ENCODE results near the gene NFKBIE.

NFKBIE gene

GRCh38 chr6:44265722-44266233 is 427 bp upstream of the NFKBIE start:
- WGBS (ENCODE audit: insufficient coverage) = 66% methylated on average over 11 of the region's 17 CpGs
- peak in 2 of 3 donors; percentile 96 to 97 for DNase-seq
- peak overlapping the region in 5 of 7 experiments; percentile 70 to 91 (median 88) for H3K4me3 ChIP-seq (ENCODE audit: control insufficient read depth in 1 of 7, extremely low read depth in 1 of 7, insufficient read depth in 4 of 7, low read depth in 2 of 7, low read length in 6 of 7)
- H3K27me3 ChIP-seq (replicated peaks in 2 of 5; ENCODE audit: control insufficient read depth in 4 of 5, insufficient read depth in 5 of 5, low read length in 4 of 5) = peaks cover 3 to 20% (median 10%) of the 10 kb centered on the region in 5 experiments
- H3K27ac ChIP-seq (ENCODE audit: insufficient read depth in 1 of 2, low read depth in 1 of 2, low read length in 2 of 2, poor library complexity in 1 of 2, severe bottlenecking in 2 of 2) = no peak overlapping the region
- peaks cover 8 to 46% (median 40%) of the 10 kb centered on the region in 4 experiments for H3K4me1 ChIP-seq (ENCODE audit: control extremely low read depth in 1 of 4, control insufficient read depth in 4 of 4, insufficient read depth in 4 of 4, low read length in 3 of 4)
- CTCF ChIA-PET = interaction anchor here (1.0 to 11.0 kb wide), 6 partner anchors 9 to 72 kb away, joined by 3 to 202 read pairs (median 22); partner anchors contain the start of gene AARS2
- peaks cover 2 to 24% (median 12%) of the 10 kb centered on the region in 4 experiments for H3K36me3 ChIP-seq (ENCODE audit: control insufficient read depth in 4 of 4, insufficient read depth in 4 of 4, low read length in 3 of 4)
- POLR2A ChIA-PET = interaction anchor here (2.1 to 3.8 kb wide), 2 partner anchors 12 to 19 kb away, joined by 12 to 40 read pairs; partner anchors contain the start of gene HSP90AB1
- H3K9me3 ChIP-seq (ENCODE audit: control extremely low read depth in 1 of 5, control insufficient read depth in 4 of 5, insufficient read depth in 2 of 5, low read depth in 1 of 5, low read length in 4 of 5) = no peaks in the 10 kb centered on the region

GRCh38 chr6:44264154-44265006 is 971 bp downstream of the NFKBIE start:
- Histone ChIP-seq H3K36me3 (ENCODE audit: control insufficient read depth in 4 of 4, insufficient read depth in 4 of 4, low read length in 3 of 4) (peaks cover 8 to 38% (median 22%) of the 10 kb centered on the region in 4 experiments), H3K27ac (ENCODE audit: insufficient read depth in 1 of 2, low read depth in 1 of 2, low read length in 2 of 2, poor library complexity in 1 of 2, severe bottlenecking in 2 of 2) (peak overlapping the region; percentile 86 to 92), H3K27me3 (replicated peaks in 2 of 5; ENCODE audit: control insufficient read depth in 4 of 5, insufficient read depth in 5 of 5, low read length in 4 of 5) (peaks cover 2 to 12% (median 3%) of the 10 kb centered on the region in 5 experiments), H3K4me1 (ENCODE audit: control extremely low read depth in 1 of 4, control insufficient read depth in 4 of 4, insufficient read depth in 4 of 4, low read length in 3 of 4) (peaks cover 8 to 46% (median 36%) of the 10 kb centered on the region in 4 experiments), H3K9me3 (ENCODE audit: control extremely low read depth in 1 of 5, control insufficient read depth in 4 of 5, insufficient read depth in 2 of 5, low read depth in 1 of 5, low read length in 4 of 5) (no peaks in the 10 kb centered on the region), H3K4me3 (ENCODE audit: control insufficient read depth in 1 of 7, extremely low read depth in 1 of 7, insufficient read depth in 4 of 7, low read depth in 2 of 7, low read length in 6 of 7) (peak overlapping the region; percentile 70 to 91 (median 85))
- peak; percentile 77 to 95 (median 91) for DNase-seq
- ChIA-PET POLR2A (interaction anchor here (0.6 to 3.8 kb wide), 8 partner anchors 10 to 49 kb away, joined by 3 to 40 read pairs (median 4); partner anchors contain the start of genes AARS2 and HSP90AB1), CTCF (interaction anchor here (0.6 to 2.0 kb wide), 11 partner anchors 8 to 169 kb away, joined by 3 to 7 read pairs (median 3); partner anchors contain the start of gene AARS2)
- 4% methylated on average over 5 of the region's 13 CpGs for WGBS (ENCODE audit: insufficient coverage)

- Histone ChIP-seq H3K9me3 (ENCODE audit: control extremely low read depth in 1 of 5, control insufficient read depth in 4 of 5, insufficient read depth in 2 of 5, low read depth in 1 of 5, low read length in 4 of 5) (no peaks in the 10 kb centered on the region), H3K27me3 (replicated peaks in 2 of 5; ENCODE audit: control insufficient read depth in 4 of 5, insufficient read depth in 5 of 5, low read length in 4 of 5) (peaks cover 0 to 3% (median 0%) of the 10 kb centered on the region in 5 experiments), H3K36me3 (ENCODE audit: control insufficient read depth in 4 of 4, insufficient read depth in 4 of 4, low read length in 3 of 4) (peaks cover 8 to 46% (median 30%) of the 10 kb centered on the region in 4 experiments), H3K27ac (ENCODE audit: insufficient read depth in 1 of 2, low read depth in 1 of 2, low read length in 2 of 2, poor library complexity in 1 of 2, severe bottlenecking in 2 of 2) (peak overlapping the region; percentile 86 to 92), H3K4me3 (ENCODE audit: control insufficient read depth in 1 of 7, extremely low read depth in 1 of 7, insufficient read depth in 4 of 7, low read depth in 2 of 7, low read length in 6 of 7) (peak overlapping the region; percentile 5 to 91 (median 85)), H3K4me1 (ENCODE audit: control extremely low read depth in 1 of 4, control insufficient read depth in 4 of 4, insufficient read depth in 4 of 4, low read length in 3 of 4) (peaks cover 8 to 46% (median 36%) of the 10 kb centered on the region in 4 experiments)
- 0% methylated on average over 4 of the region's 9 CpGs for WGBS (ENCODE audit: insufficient coverage)
- POLR2A ChIA-PET = interaction anchor here (0.7 to 3.8 kb wide), 7 partner anchors 9 to 49 kb away, joined by 3 to 40 read pairs (median 4); partner anchors contain the start of genes AARS2 and HSP90AB1
- CTCF ChIA-PET = interaction anchor here (1.0 to 2.0 kb wide), 9 partner anchors 7 to 86 kb away, joined by 3 to 7 read pairs (median 3); partner anchors contain the start of gene AARS2
- DNase-seq = peak in 2 of 3 donors; percentile 86
Observed at GRCh38 chr6:44263354-44264100, 1.8 kb downstream of the NFKBIE start.

- WGBS (ENCODE audit: insufficient coverage) = 33% methylated on average over 6 of the region's 7 CpGs
- Histone ChIP-seq H3K9me3 (ENCODE audit: control extremely low read depth in 1 of 5, control insufficient read depth in 4 of 5, insufficient read depth in 2 of 5, low read depth in 1 of 5, low read length in 4 of 5) (no peaks in the 10 kb centered on the region), H3K27ac (ENCODE audit: insufficient read depth in 1 of 2, low read depth in 1 of 2, low read length in 2 of 2, poor library complexity in 1 of 2, severe bottlenecking in 2 of 2) (peak overlapping the region; percentile 86 to 92), H3K36me3 (ENCODE audit: control insufficient read depth in 4 of 4, insufficient read depth in 4 of 4, low read length in 3 of 4) (peaks cover 8 to 55% (median 34%) of the 10 kb centered on the region in 4 experiments), H3K4me3 (ENCODE audit: control insufficient read depth in 1 of 7, extremely low read depth in 1 of 7, insufficient read depth in 4 of 7, low read depth in 2 of 7, low read length in 6 of 7) (peak overlapping the region in 6 of 7 experiments; percentile 70 to 91 (median 86)), H3K4me1 (ENCODE audit: control extremely low read depth in 1 of 4, control insufficient read depth in 4 of 4, insufficient read depth in 4 of 4, low read length in 3 of 4) (peaks cover 8 to 52% (median 36%) of the 10 kb centered on the region in 4 experiments), H3K27me3 (replicated peaks in 2 of 5; ENCODE audit: control insufficient read depth in 4 of 5, insufficient read depth in 5 of 5, low read length in 4 of 5) (no peaks in the 10 kb centered on the region)
- POLR2A ChIA-PET = interaction anchor here (3.8 kb wide), 1 partner anchor 15 kb away, joined by 40 read pairs; the partner anchor contains the start of gene HSP90AB1
- peak in 1 of 3 donors; percentile 29 for DNase-seq
- CTCF ChIA-PET = interaction anchor here (0.6 to 2.2 kb wide), 8 partner anchors 9 to 74 kb away, joined by 3 to 10 read pairs (median 4); partner anchors contain the start of gene AARS2
Observed at GRCh38 chr6:44262467-44263353, 2.6 kb downstream of the NFKBIE start.

GRCh38 chr6:44261581-44261980 is 3.8 kb downstream of the NFKBIE start:
- H3K9me3 ChIP-seq (ENCODE audit: control extremely low read depth in 1 of 5, control insufficient read depth in 4 of 5, insufficient read depth in 2 of 5, low read depth in 1 of 5, low read length in 4 of 5) = no peaks in the 10 kb centered on the region
- H3K27me3 ChIP-seq (replicated peaks in 2 of 5; ENCODE audit: control insufficient read depth in 4 of 5, insufficient read depth in 5 of 5, low read length in 4 of 5) = no peaks in the 10 kb centered on the region
- H3K27ac ChIP-seq (ENCODE audit: insufficient read depth in 1 of 2, low read depth in 1 of 2, low read length in 2 of 2, poor library complexity in 1 of 2, severe bottlenecking in 2 of 2) = no peak overlapping the region
- H3K4me1 ChIP-seq (ENCODE audit: control extremely low read depth in 1 of 4, control insufficient read depth in 4 of 4, insufficient read depth in 4 of 4, low read length in 3 of 4) = peaks cover 8 to 55% (median 42%) of the 10 kb centered on the region in 4 experiments
- POLR2A ChIA-PET = no interaction called here
- H3K36me3 ChIP-seq (ENCODE audit: control insufficient read depth in 4 of 4, insufficient read depth in 4 of 4, low read length in 3 of 4) = peaks cover 8 to 55% (median 34%) of the 10 kb centered on the region in 4 experiments
- no peak for DNase-seq
- 98% methylated on average over 8 of the region's 8 CpGs for WGBS (ENCODE audit: insufficient coverage)
- CTCF ChIA-PET = interaction anchor here (0.6 to 2.2 kb wide), 9 partner anchors 8 to 92 kb away, joined by 3 to 10 read pairs (median 4); no protein-coding TSS in a partner anchor
- H3K4me3 ChIP-seq (ENCODE audit: control insufficient read depth in 1 of 7, extremely low read depth in 1 of 7, insufficient read depth in 4 of 7, low read depth in 2 of 7, low read length in 6 of 7) = no peak overlapping the region

All from common myeloid progenitor, CD34-positive (primary cell).